ENCODE measurements around the gene EPB41L4A. TPM values are rescaled to one million over a fixed set of nuclear protein-coding genes. Genes with fewer than 3 reads are reported as not detected.

The EPB41L4A gene
- total RNA-seq, 1 experiment from 2014 or later, result 5.2 TPM

DNA sequence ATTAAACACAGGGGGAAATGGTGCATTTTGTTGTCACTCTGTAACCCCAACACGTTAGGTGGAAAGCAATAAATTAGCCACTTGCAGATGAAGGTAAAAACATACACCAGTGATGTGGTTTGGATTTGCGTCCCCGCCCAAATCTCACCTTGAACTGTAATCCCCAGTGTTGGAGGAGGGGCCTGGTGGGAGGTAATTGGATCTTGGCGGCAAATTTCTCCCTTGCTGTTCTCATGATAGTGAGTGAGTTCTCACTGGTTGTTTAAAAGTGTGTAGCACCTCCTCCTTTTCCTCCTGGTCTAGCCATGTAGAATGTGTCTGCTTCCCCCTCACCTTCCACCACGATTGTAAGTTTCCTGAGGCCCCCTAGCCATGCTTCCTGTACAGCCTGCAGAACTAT lies 17.2 kb downstream of the EPB41L4A start (continued):
- TF ChIP-seq, protein P1, sequence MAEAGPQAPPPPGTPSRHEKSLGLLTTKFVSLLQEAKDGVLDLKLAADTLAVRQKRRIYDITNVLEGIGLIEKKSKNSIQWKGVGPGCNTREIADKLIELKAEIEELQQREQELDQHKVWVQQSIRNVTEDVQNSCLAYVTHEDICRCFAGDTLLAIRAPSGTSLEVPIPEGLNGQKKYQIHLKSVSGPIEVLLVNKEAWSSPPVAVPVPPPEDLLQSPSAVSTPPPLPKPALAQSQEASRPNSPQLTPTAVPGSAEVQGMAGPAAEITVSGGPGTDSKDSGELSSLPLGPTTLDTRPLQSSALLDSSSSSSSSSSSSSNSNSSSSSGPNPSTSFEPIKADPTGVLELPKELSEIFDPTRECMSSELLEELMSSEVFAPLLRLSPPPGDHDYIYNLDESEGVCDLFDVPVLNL (CRISPR knock-in tag; IDR thresholded peaks at IDR 0.05; ENCODE audit: borderline replicate concordance, low read depth), result no peak
- TF ChIP-seq RELA (CRISPR knock-in tag; IDR thresholded peaks at IDR 0.05; ENCODE audit: borderline replicate concordance) (no peak), ZNF219 (CRISPR knock-in tag; IDR thresholded peaks at IDR 0.05; ENCODE audit: borderline replicate concordance) (no peak), FOXP1 (CRISPR knock-in tag; IDR thresholded peaks at IDR 0.05; ENCODE audit: borderline replicate concordance) (no peak), ZNF671 (CRISPR knock-in tag; IDR thresholded peaks at IDR 0.05) (no peak), IRF1 (CRISPR knock-in tag; IDR thresholded peaks at IDR 0.05) (no peak), JAZF1 (CRISPR knock-in tag; IDR thresholded peaks at IDR 0.05) (no peak)
- TF ChIP-seq, protein P2, sequence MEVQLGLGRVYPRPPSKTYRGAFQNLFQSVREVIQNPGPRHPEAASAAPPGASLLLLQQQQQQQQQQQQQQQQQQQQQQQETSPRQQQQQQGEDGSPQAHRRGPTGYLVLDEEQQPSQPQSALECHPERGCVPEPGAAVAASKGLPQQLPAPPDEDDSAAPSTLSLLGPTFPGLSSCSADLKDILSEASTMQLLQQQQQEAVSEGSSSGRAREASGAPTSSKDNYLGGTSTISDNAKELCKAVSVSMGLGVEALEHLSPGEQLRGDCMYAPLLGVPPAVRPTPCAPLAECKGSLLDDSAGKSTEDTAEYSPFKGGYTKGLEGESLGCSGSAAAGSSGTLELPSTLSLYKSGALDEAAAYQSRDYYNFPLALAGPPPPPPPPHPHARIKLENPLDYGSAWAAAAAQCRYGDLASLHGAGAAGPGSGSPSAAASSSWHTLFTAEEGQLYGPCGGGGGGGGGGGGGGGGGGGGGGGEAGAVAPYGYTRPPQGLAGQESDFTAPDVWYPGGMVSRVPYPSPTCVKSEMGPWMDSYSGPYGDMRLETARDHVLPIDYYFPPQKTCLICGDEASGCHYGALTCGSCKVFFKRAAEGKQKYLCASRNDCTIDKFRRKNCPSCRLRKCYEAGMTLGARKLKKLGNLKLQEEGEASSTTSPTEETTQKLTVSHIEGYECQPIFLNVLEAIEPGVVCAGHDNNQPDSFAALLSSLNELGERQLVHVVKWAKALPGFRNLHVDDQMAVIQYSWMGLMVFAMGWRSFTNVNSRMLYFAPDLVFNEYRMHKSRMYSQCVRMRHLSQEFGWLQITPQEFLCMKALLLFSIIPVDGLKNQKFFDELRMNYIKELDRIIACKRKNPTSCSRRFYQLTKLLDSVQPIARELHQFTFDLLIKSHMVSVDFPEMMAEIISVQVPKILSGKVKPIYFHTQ (CRISPR knock-in tag; IDR thresholded peaks at IDR 0.05), result no peak
- TF ChIP-seq, protein P3, sequence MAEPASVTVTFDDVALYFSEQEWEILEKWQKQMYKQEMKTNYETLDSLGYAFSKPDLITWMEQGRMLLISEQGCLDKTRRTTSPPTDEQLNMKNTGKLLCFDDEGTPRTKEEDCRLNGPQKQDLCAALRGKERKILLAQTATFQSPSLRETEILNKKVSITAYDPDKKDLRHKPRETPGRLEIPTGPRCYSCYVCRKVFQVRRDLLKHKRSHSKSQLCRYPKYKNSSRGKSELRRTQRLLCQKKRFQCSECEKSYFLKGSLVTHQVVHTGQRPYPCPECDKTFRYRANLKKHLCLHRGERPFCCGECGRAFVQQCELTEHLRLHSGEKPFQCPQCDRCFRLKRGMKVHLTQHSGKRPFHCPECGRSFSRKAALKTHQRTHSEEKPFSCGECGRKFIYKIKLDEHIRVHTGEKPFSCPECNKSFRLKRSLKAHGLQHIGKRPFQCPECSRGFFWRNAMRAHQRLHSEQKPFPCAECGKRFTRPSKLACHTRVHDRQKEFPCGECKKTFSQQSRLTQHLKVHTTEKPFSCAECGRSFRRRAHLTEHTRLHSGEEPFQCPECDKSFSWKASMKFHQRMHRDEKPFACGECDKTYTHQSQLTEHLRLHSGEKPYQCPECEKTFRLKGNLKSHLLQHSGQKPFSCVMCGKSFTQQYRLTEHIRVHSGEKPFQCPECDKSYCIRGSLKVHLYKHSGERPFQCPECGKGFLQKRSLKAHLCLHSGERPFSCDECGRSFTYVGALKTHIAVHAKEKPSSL (CRISPR knock-in tag; conservative IDR thresholded peaks at IDR 0.05), result no peak

- POLR2A ChIA-PET, result no interaction called here
- Mint-ChIP-seq H3K27me3 (ENCODE audit: low read depth) (no peaks in the 10 kb centered on the region), H3K9me3 (0 out of 2 replicates have a peak, but pooled peaks cover 3% of the 10 kb centered on the region), H3K4me3 (no peak overlapping the region), H3K4me1 (peaks cover 7% of the 10 kb centered on the region), H3K36me3 (no peaks in the 10 kb centered on the region), H3K27ac (no peak overlapping the region)
- ATAC-seq (no peak), DNase-seq (ENCODE audit: low spot score) (no peak)
- CTCF ChIA-PET, result no interaction called here
- TF ChIP-seq EMX1 (CRISPR knock-in tag; IDR thresholded peaks at IDR 0.05) (no peak), MLX (CRISPR knock-in tag; IDR thresholded peaks at IDR 0.05) (no peak), FOXK1 (CRISPR knock-in tag; IDR thresholded peaks at IDR 0.05) (no peak), USF1 (CRISPR knock-in tag; IDR thresholded peaks at IDR 0.05) (no peak), JUN (CRISPR knock-in tag; IDR thresholded peaks at IDR 0.05) (no peak), GRHL2 (CRISPR knock-in tag; IDR thresholded peaks at IDR 0.05; ENCODE audit: insufficient replicate concordance, severe bottlenecking) (no peak), ZNF219 (CRISPR knock-in tag; IDR thresholded peaks at IDR 0.05; ENCODE audit: borderline replicate concordance) (no peak), NR1H2 (CRISPR knock-in tag; IDR thresholded peaks at IDR 0.05) (no peak), NFATC4 (CRISPR knock-in tag; IDR thresholded peaks at IDR 0.05) (no peak), NR2C2 (CRISPR knock-in tag; IDR thresholded peaks at IDR 0.05) (no peak), MYBL2 (CRISPR knock-in tag; IDR thresholded peaks at IDR 0.05) (no peak)
- TF ChIP-seq, protein P4, sequence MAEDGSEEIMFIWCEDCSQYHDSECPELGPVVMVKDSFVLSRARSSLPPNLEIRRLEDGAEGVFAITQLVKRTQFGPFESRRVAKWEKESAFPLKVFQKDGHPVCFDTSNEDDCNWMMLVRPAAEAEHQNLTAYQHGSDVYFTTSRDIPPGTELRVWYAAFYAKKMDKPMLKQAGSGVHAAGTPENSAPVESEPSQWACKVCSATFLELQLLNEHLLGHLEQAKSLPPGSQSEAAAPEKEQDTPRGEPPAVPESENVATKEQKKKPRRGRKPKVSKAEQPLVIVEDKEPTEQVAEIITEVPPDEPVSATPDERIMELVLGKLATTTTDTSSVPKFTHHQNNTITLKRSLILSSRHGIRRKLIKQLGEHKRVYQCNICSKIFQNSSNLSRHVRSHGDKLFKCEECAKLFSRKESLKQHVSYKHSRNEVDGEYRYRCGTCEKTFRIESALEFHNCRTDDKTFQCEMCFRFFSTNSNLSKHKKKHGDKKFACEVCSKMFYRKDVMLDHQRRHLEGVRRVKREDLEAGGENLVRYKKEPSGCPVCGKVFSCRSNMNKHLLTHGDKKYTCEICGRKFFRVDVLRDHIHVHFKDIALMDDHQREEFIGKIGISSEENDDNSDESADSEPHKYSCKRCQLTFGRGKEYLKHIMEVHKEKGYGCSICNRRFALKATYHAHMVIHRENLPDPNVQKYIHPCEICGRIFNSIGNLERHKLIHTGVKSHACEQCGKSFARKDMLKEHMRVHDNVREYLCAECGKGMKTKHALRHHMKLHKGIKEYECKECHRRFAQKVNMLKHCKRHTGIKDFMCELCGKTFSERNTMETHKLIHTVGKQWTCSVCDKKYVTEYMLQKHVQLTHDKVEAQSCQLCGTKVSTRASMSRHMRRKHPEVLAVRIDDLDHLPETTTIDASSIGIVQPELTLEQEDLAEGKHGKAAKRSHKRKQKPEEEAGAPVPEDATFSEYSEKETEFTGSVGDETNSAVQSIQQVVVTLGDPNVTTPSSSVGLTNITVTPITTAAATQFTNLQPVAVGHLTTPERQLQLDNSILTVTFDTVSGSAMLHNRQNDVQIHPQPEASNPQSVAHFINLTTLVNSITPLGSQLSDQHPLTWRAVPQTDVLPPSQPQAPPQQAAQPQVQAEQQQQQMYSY (CRISPR knock-in tag; IDR thresholded peaks at IDR 0.05), result no peak
These were observed 21.4 kb downstream of the EPB41L4A start for GRCh38 chr5:112397690-112398089.
